Body of pancreas (tissue), 4 donors: ENCODE results near the gene RIMBP2.

Experiments
- CTCF ChIP-seq, 7 experiments: fragments of 450-650 bp in 4 of 7; fragments of 200-600 bp in 3 of 7; sonication (generic) in 3 of 7; IDR thresholded peaks; one replicate each; pipeline ENCODE4 v1.5.1; 2016 to 2019; ENCODE audit warnings: antibody characterized with exemption in 7 of 7
- POLR2A ChIP-seq, 3 donors: fragments of 450-650 bp; IDR thresholded peaks; one replicate each; pipeline ENCODE4 v1.6.1; 2016; ENCODE audit warnings: antibody characterized with exemption in 3 of 3, mild to moderate bottlenecking in 2 of 3

DNA sequence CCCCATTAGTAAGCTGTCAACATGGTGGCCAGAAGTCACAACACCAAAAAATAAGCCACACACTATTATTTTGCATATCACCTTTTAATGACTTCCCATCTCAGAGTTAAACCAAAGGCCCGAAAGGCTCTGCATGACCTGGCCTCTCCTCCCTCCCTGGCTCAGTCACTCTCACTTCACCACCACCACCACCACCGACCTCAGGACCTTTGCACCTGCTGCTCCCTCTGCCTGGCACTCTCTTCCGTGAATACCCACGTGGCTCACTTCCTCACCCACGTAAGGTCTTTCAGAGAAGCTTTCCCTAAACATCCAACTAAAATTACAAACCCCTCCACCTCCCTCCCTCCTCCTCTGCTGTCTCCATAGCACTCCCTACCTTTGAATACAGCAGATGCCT lies 134.3 kb downstream of the RIMBP2 start:
- TF ChIP-seq CTCF (IDR thresholded peaks at IDR 0.05) (no peak), POLR2A (IDR thresholded peaks at IDR 0.05) (no peak)
